ENCODE data around the gene C5orf34. TPM values are rescaled to one million over a fixed set of nuclear protein-coding genes. Genes with fewer than 3 reads are reported as not detected.
"Not testable (repeated sequence)": the region's sequence is repeated elsewhere in the genome, so short reads cannot be mapped to it uniquely, and the experiment has no call there.

Gene C5orf34
- total RNA-seq, 1 donor = 7.8 TPM

- no peak for TF ChIP-seq CTCF (IDR thresholded peaks at IDR 0.05; ENCODE audit: insufficient read depth, low read depth, low read length)
- peak; percentile 38 for DNase-seq (ENCODE audit: low read depth)
- H3K4me3 ChIP-seq (ENCODE audit: low read depth, low read length) = peak overlapping the region; percentile 91
Measured at GRCh38 chr5:43555895-43556606, 41.1 kb upstream of the C5orf34 start.

GRCh38 chr5:43554497-43554896 is 39.5 kb upstream of the C5orf34 start:
- H3K4me3 ChIP-seq (ENCODE audit: low read depth, low read length) = peak overlapping the region; percentile 8
- no peak for TF ChIP-seq CTCF (IDR thresholded peaks at IDR 0.05; ENCODE audit: insufficient read depth, low read depth, low read length)
- DNase-seq (ENCODE audit: low read depth) = no peak

GRCh38 chr5:43553381-43553780 is 38.4 kb upstream of the C5orf34 start:
- no peak overlapping the region for H3K4me3 ChIP-seq (ENCODE audit: low read depth, low read length)
- DNase-seq (ENCODE audit: low read depth) = no peak

GRCh38 chr5:43551731-43552130 is 36.8 kb upstream of the C5orf34 start:
- TF ChIP-seq CTCF (IDR thresholded peaks at IDR 0.05; ENCODE audit: insufficient read depth, low read depth, low read length) = no peak
- H3K4me3 ChIP-seq (ENCODE audit: low read depth, low read length) = no peak overlapping the region
- no peak for DNase-seq (ENCODE audit: low read depth)

More at GRCh38 chr5:43553381-43553780, 38.4 kb upstream of the C5orf34 start:
- TF ChIP-seq CTCF (IDR thresholded peaks at IDR 0.05; ENCODE audit: insufficient read depth, low read depth, low read length) = no peak

- not testable (repeated sequence) for DNase-seq (ENCODE audit: low read depth); H3K4me3 ChIP-seq (ENCODE audit: low read depth, low read length)
Measured at GRCh38 chr5:43549272-43549671, 34.3 kb upstream of the C5orf34 start.

- TF ChIP-seq CTCF (IDR thresholded peaks at IDR 0.05; ENCODE audit: insufficient read depth, low read depth, low read length) = no peak
- no peak for DNase-seq (ENCODE audit: low read depth)
- no peak overlapping the region for H3K4me3 ChIP-seq (ENCODE audit: low read depth, low read length)
Measured at GRCh38 chr5:43548358-43548757, 33.4 kb upstream of the C5orf34 start.

- no peak overlapping the region for H3K4me3 ChIP-seq (ENCODE audit: low read depth, low read length)
- DNase-seq (ENCODE audit: low read depth) = no peak
- no peak for TF ChIP-seq CTCF (IDR thresholded peaks at IDR 0.05; ENCODE audit: insufficient read depth, low read depth, low read length)
Measured at GRCh38 chr5:43547532-43547931, 32.6 kb upstream of the C5orf34 start.
